Measurements from ENCODE around the gene PSORS1C1.

- TF ChIP-seq CTCF (IDR thresholded peaks at IDR 0.05) = no peak
- TF ChIP-seq EP300 (IDR thresholded peaks at IDR 0.05) = no peak
These were observed 44.6 kb downstream of the PSORS1C1 start for GRCh38 chr6:31158863-31159855.
